ENCODE measurements around the gene CT45A5.
"Not testable (repeated sequence)": the region's sequence is repeated elsewhere in the genome, so short reads cannot be mapped to it uniquely, and the experiment has no call there.

Gene CT45A5

DNA sequence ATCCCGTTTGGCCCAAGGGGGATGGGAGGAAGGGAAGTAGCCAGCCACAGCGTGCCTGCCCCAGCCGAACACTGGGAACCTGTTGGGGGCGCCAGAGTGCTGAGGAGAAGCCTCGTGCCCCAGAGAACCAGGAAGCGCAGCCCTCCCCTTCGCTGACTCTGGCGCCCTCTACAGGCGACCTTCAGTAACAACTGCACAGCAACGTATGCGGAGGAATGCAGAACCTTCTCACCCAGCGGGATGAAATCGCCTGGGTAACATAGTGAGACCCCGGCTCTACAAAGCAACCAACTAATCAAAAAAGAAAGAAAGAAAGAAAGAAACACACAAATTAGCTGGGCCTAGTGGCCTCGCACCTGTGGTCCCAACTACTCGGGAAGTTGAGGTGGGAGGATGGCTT lies at the start of gene CT45A5:
CT45A5 (minus strand) TSS at position 101 of the 400 bp plus-strand sequence. CDS start 3,774 bp downstream, outside the sequence.
- H3K4me3 ChIP-seq (ENCODE audit: low read length); DNase-seq (ENCODE audit: low read depth): not testable (repeated sequence)

GRCh38 chrX:135819912-135820311 lies 34.6 kb upstream of the CT45A5 start, which contains the start of gene CT45A2:
TSS of gene CT45A2 (minus strand) at chrX:135820012. CDS start at chrX:135816265, 3,747 bp downstream.
- not testable (repeated sequence) for DNase-seq (ENCODE audit: low read depth); H3K4me3 ChIP-seq (ENCODE audit: low read length)

DNA sequence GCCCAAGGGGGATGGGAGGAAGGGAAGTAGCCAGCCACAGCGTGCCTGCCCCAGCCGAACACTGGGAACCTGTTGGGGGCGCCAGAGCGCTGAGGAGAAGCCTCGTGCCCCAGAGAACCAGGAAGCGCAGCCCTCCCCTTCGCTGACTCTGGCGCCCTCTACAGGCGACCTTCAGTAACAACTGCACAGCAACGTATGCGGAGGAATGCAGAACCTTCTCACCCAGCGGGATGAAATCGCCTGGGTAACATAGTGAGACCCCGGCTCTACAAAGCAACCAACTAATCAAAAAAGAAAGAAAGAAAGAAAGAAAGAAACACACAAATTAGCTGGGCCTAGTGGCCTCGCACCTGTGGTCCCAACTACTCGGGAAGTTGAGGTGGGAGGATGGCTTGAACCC lies 17.4 kb upstream of the CT45A5 start, which contains the start of gene CT45A6:
CT45A6 (minus strand) TSS at position 101 of the 400 bp plus-strand sequence. CDS start 3,794 bp downstream, outside the sequence.
- H3K4me3 ChIP-seq (ENCODE audit: low read length); DNase-seq (ENCODE audit: low read depth): not testable (repeated sequence)

DNA sequence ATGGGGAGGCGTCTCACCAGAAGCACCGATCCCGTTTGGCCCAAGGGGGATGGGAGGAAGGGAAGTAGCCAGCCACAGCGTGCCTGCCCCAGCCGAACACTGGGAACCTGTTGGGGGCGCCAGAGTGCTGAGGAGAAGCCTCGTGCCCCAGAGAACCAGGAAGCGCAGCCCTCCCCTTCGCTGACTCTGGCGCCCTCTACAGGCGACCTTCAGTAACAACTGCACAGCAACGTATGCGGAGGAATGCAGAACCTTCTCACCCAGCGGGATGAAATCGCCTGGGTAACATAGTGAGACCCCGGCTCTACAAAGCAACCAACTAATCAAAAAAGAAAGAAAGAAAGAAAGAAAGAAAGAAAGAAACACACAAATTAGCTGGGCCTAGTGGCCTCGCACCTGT lies 17.2 kb downstream of the CT45A5 start, which contains the start of gene CT45A3:
CT45A3 (minus strand) TSS at position 101 of the 400 bp plus-strand sequence. CDS start 3,747 bp downstream, outside the sequence.
- not testable (repeated sequence) for DNase-seq (ENCODE audit: low read depth); H3K4me3 ChIP-seq (ENCODE audit: low read length)

GRCh38 chrX:135744739-135745138 lies 40.6 kb downstream of the CT45A5 start:
- not testable (repeated sequence) for H3K4me3 ChIP-seq (ENCODE audit: low read length); DNase-seq (ENCODE audit: low read depth)

DNA sequence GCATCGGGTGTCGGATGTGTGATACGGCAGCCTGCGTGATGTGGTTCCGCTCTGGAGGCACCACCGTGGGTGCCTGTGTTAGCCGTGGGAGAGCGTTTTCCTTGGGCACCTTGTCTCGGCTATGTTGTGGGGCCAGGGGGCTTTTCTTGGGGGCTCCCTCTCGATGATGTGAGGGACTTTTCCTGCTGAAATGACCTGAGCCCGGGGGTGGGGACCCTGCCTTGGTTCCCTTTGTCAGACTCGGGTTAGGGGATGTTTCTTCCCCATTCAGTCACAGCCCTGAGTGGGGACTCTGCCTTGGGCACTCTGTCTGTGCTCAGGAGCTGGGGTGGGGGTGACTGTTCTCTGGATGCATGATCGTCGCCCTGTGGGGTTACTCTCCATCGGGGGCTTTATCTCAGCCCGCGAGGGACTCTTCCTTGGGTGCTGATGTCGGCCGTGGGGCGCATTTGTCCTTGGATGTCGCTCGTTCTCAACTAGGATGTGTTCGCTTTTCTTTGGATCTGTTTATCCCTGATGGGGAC lies 44.0 kb downstream of the CT45A5 start:
- no peak overlapping the region for H3K4me3 ChIP-seq (ENCODE audit: low read length)
- TF ChIP-seq, protein P1, sequence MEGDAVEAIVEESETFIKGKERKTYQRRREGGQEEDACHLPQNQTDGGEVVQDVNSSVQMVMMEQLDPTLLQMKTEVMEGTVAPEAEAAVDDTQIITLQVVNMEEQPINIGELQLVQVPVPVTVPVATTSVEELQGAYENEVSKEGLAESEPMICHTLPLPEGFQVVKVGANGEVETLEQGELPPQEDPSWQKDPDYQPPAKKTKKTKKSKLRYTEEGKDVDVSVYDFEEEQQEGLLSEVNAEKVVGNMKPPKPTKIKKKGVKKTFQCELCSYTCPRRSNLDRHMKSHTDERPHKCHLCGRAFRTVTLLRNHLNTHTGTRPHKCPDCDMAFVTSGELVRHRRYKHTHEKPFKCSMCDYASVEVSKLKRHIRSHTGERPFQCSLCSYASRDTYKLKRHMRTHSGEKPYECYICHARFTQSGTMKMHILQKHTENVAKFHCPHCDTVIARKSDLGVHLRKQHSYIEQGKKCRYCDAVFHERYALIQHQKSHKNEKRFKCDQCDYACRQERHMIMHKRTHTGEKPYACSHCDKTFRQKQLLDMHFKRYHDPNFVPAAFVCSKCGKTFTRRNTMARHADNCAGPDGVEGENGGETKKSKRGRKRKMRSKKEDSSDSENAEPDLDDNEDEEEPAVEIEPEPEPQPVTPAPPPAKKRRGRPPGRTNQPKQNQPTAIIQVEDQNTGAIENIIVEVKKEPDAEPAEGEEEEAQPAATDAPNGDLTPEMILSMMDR (conservative IDR thresholded peaks at IDR 0.05; ENCODE audit: low read depth, low read length) = no peak
- DNase-seq (ENCODE audit: low read depth) = no peak

GRCh38 chrX:135740681-135741149 lies 44.6 kb downstream of the CT45A5 start:
- no peak for DNase-seq (ENCODE audit: low read depth)

DNA sequence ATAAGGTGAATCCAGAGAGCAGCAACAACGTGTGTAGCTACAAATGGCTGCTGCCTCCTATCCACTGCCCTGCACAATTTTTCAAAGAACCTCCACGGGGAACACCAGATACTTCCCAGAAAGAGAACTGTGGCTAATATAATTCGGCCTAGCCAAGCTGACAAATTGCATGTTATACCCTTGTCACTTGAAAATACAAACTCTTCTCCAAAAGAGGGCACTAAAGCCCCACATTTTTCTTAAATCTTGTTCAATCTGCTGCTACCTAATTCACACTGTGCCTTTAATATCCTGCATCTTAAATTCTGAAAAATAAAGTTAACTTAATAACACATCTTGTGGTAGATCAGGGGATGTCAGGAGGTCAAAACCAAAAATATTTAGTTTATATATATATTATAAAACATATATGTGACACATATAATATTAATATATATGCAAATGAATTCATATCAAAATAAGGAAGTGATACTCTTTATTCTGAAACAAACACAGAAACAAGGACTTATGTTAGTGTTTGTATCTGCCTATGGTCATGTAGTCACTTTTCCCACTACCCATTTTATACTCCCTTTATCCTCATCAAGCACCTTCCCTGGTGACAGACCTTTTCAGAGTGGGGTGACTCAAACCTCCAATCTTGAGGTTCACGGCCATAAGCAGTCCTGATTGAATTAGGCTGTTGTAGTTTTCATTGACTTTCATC lies 47.8 kb downstream of the CT45A5 start:
- TF ChIP-seq, protein P1 (conservative IDR thresholded peaks at IDR 0.05; ENCODE audit: low read depth, low read length) = no peak
- H3K4me3 ChIP-seq (ENCODE audit: low read length) = no peak overlapping the region
- no peak for DNase-seq (ENCODE audit: low read depth)

More at GRCh38 chrX:135740681-135741149, 44.6 kb downstream of the CT45A5 start:
- TF ChIP-seq, protein P1 (conservative IDR thresholded peaks at IDR 0.05; ENCODE audit: low read depth, low read length) = peak; percentile 26
- no peak overlapping the region for H3K4me3 ChIP-seq (ENCODE audit: low read length)

- not testable (repeated sequence) for H3K4me3 ChIP-seq (ENCODE audit: low read length); DNase-seq (ENCODE audit: low read depth)
Measured at GRCh38 chrX:135734666-135735065, 50.6 kb downstream of the CT45A5 start.

Data from retinal pigment epithelial cell (primary cell).